ENCODE results near the gene MTPN. TPM values are rescaled to one million over a fixed set of nuclear protein-coding genes. Genes with fewer than 3 reads are reported as not detected.

Gene MTPN
- total RNA-seq, 4 donors from 2014 or later: 116 to 128 (median 125) TPM

DNA sequence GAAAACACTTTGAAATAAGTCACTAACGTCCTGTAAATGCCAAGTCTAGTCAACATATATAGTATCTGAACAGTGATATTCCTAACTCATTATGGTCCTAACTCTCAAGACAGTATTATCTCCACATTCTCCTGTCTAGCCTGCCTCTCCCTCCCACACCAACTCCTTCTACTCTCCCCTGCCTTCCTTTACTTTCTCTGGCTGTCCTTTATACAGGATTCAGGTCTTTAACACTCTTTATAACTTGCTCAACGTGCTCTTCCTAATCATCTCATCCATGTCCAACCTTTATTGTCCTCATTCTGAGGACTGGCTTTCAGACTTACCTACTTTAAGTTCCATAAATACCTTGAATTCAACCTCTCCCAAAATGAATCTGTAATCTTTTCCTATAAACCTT lies 42.5 kb downstream of the MTPN start:
- WGBS, 2 donors: 73 to 89% methylated on average over 2 of the region's 2 CpGs
- intact Hi-C loops (cut with DNase I): no loop called here
- peaks cover 39 to 52% of the 10 kb centered on the region in 2 donors for H3K4me1 ChIP-seq
- H3K36me3 ChIP-seq: no peaks in the 10 kb centered on the region
- no peak overlapping the region for H3K27ac ChIP-seq
- H3K27me3 ChIP-seq: no peaks in the 10 kb centered on the region
- no peak for DNase-seq
- TF ChIP-seq, protein P1, sequence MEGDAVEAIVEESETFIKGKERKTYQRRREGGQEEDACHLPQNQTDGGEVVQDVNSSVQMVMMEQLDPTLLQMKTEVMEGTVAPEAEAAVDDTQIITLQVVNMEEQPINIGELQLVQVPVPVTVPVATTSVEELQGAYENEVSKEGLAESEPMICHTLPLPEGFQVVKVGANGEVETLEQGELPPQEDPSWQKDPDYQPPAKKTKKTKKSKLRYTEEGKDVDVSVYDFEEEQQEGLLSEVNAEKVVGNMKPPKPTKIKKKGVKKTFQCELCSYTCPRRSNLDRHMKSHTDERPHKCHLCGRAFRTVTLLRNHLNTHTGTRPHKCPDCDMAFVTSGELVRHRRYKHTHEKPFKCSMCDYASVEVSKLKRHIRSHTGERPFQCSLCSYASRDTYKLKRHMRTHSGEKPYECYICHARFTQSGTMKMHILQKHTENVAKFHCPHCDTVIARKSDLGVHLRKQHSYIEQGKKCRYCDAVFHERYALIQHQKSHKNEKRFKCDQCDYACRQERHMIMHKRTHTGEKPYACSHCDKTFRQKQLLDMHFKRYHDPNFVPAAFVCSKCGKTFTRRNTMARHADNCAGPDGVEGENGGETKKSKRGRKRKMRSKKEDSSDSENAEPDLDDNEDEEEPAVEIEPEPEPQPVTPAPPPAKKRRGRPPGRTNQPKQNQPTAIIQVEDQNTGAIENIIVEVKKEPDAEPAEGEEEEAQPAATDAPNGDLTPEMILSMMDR (IDR thresholded peaks at IDR 0.05): no peak
- TF ChIP-seq POLR2A (IDR thresholded peaks at IDR 0.05): no peak
- H3K9me3 ChIP-seq: no peaks in the 10 kb centered on the region
- H3K4me3 ChIP-seq (replicated peaks in 1 of 3): no peak overlapping the region

DNA sequence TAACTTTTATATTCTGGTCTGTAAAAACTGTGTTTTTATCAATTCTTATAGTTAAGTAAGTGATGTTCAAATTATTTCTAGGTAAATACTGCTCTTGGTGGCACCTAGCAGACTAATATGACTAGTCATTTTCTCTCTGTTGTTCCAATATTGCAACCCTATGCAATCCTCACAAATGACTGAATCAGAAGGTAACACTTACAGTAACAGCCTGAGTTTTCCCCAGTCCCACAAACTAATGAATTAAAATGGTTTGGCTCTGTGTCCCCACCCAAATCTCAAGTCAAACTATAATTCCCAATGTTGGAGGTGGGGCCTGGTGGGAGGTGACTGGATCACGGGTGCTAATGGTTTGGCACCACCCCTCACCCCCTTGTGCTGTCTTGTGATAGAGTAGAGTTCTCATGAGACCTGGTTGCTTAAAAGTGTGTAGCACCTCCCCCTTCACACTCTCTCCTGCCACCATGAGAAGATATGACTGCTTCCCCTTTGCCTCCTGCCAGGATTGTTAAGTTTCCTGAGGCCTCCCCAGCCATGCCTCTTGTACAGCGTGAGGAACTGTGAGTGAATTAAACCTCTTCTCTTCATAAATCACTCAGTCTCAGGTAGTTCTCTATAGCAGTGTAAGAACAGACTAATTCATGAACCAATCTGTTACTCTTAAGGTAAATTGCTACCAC lies 43.5 kb downstream of the MTPN start:
- no peak for DNase-seq
- WGBS, 2 donors: 77 to 93% methylated on average over 2 of the region's 2 CpGs
- Histone ChIP-seq H3K27me3 (no peaks in the 10 kb centered on the region), H3K36me3 (no peaks in the 10 kb centered on the region), H3K4me3 (replicated peaks in 1 of 3) (no peak overlapping the region), H3K4me1 (peaks cover 41 to 60% of the 10 kb centered on the region in 2 donors), H3K9me3 (no peaks in the 10 kb centered on the region), H3K27ac (peak overlapping the region in 1 of 3 donors; percentile 2)
- TF ChIP-seq POLR2A (IDR thresholded peaks at IDR 0.05): no peak
- TF ChIP-seq, protein P1 (IDR thresholded peaks at IDR 0.05): no peak
- intact Hi-C loops (cut with DNase I): no loop called here

DNA sequence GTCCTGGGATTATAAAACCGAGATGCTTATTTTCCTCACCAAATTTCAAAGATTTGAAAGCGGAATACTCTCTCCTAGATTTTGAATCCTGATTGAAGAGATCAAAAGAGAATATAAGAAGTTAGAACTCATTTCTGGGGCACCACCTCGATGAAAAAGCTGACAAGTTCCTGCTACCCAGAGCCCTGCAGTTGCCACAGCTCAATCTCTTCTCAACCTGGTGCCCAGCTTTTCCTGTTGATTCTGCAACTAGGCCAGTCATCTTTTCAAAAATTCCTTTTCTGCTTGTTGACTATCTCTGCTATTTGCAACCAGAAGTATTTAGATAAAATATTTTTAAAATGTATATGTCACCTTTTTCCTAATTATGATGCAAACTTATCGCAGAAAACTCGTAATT lies 45.0 kb downstream of the MTPN start:
- intact Hi-C loops (cut with DNase I): no loop called here
- no peaks in the 10 kb centered on the region for H3K9me3 ChIP-seq
- no peaks in the 10 kb centered on the region for H3K27me3 ChIP-seq
- H3K4me3 ChIP-seq (replicated peaks in 1 of 3): no peak overlapping the region
- H3K36me3 ChIP-seq: no peaks in the 10 kb centered on the region
- TF ChIP-seq, protein P1 (IDR thresholded peaks at IDR 0.05): no peak
- TF ChIP-seq POLR2A (IDR thresholded peaks at IDR 0.05): no peak
- peak; percentile 30 to 60 for DNase-seq
- H3K4me1 ChIP-seq: peaks cover 44 to 53% of the 10 kb centered on the region in 2 donors
- 70 to 78% methylated on average over 5 of the region's 5 CpGs for WGBS, 2 donors
- H3K27ac ChIP-seq: peak overlapping the region in 2 of 3 donors; percentile 57 to 80

DNA sequence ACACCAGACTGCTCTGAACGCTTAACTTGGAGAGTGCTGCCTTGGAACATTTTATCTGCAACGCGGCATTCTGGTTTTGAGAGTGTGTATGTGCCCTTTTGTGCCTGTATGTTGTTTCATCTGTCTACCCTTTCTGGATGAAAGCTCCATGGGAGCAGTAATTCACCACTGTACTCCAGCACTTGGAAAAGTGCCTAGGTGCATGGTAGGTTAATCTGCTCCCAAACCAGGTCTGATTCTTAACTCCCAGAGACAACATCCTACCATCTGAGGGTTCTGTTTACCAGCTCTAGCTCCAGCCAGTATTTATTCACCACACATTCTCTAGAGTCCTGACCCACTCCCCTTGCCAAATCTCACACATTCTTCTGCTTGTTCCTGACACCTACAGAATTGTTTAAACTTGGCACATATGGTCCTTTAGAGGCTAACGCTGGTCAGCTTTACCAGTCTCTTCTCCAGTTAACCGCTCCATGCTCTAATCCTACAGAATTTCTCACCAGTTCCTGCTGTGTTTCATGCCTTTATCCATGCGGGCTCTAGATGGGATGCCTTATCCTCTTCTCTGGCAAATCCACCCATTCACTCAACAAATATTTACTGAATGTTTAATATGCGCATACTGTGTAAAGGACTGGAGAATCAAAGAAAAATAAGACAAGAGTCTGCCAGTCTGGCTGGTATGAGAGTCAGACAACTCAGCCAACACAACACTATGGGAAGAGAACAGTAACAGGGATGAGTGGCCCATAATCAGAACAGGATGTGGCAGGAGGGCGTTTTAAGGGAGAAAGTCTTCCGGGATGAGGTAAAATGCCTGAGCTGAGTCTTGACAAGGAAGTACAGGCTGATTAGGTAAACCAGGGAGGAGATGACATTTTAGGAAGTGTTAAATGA lies 46.3 kb downstream of the MTPN start:
- H3K4me1 ChIP-seq: peaks cover 44 to 49% of the 10 kb centered on the region in 2 donors
- 66 to 68% methylated on average over 9 of the region's 9 CpGs for WGBS, 2 donors
- H3K9me3 ChIP-seq: no peaks in the 10 kb centered on the region
- DNase-seq: peak; percentile 19 to 33
- H3K36me3 ChIP-seq: no peaks in the 10 kb centered on the region
- H3K4me3 ChIP-seq (replicated peaks in 1 of 3): no peak overlapping the region
- intact Hi-C loops (cut with DNase I): no loop called here
- H3K27ac ChIP-seq: peak overlapping the region; percentile 2 to 57 (median 34)
- no peaks in the 10 kb centered on the region for H3K27me3 ChIP-seq
- TF ChIP-seq, protein P1 (IDR thresholded peaks at IDR 0.05): no peak
- no peak for TF ChIP-seq POLR2A (IDR thresholded peaks at IDR 0.05)

GRCh38 chr7:135929722-135930141 lies 47.4 kb downstream of the MTPN start:
- Histone ChIP-seq H3K36me3 (no peaks in the 10 kb centered on the region), H3K27me3 (no peaks in the 10 kb centered on the region), H3K4me3 (replicated peaks in 1 of 3) (no peak overlapping the region), H3K9me3 (no peaks in the 10 kb centered on the region), H3K27ac (peak overlapping the region in 2 of 3 donors; percentile 6 to 10), H3K4me1 (peaks cover 53% of the 10 kb centered on the region in 2 donors)
- TF ChIP-seq, protein P1 (IDR thresholded peaks at IDR 0.05): no peak
- no peak for TF ChIP-seq POLR2A (IDR thresholded peaks at IDR 0.05)
- intact Hi-C loops (cut with DNase I): no loop called here
- DNase-seq: no peak
- WGBS, 2 donors: 68 to 70% methylated on average over 3 of the region's 3 CpGs
